GM18499 (cell line): ENCODE data around the gene SCGN.

Experiments used
- ATAC-seq: cut with Tn5 transposase; IDR thresholded peaks from one replicate; pipeline ENCODE4 v1.9.1; 2021; ENCODE audit warnings: moderate number of reproducible peaks; ENCODE audit not compliant: insufficient read depth, unreplicated experiment

SCGN gene

GRCh38 chr6:25684565-25684964 lies 32.5 kb downstream of the SCGN start:
- ATAC-seq: no peak

DNA sequence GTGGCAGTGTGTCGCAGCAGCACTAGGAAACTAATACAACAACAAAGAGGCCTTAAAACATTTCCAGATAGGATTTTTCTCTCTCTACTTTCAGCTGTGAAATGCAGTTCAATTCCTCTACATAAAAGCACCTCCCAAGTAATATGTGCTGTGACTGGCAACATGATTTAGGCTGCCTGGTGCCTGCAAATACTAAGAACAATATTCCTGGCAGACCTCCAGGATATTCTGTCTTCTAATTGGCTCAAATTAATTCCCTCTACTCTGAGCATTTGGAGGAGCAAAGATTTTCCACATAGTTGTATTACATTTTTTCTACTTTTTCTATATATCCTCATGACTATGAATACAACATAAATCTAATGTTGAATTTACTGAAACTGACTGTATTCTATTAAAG lies 33.2 kb downstream of the SCGN start:
- ATAC-seq: no peak

DNA sequence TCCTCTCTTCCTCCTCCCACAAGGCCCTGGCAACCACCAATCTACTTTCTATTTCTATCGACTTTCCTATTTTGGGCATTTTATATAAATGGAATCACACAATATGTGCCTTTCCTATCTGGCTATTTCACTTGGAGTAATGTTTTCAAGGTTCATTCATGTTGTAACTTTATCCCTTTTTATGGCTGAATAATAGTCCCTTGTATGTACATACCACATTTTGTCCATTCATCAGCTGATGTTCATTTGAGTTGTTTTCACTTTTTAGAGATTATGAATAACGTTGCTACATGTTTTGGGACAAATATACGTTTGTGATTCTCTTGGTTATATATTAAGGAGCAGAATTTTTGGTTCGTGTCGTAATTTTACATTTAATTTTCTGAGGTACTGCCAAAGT lies 33.9 kb downstream of the SCGN start:
- no peak for ATAC-seq

- no peak for ATAC-seq
Observed at GRCh38 chr6:25686856-25687255, 34.8 kb downstream of the SCGN start.

DNA sequence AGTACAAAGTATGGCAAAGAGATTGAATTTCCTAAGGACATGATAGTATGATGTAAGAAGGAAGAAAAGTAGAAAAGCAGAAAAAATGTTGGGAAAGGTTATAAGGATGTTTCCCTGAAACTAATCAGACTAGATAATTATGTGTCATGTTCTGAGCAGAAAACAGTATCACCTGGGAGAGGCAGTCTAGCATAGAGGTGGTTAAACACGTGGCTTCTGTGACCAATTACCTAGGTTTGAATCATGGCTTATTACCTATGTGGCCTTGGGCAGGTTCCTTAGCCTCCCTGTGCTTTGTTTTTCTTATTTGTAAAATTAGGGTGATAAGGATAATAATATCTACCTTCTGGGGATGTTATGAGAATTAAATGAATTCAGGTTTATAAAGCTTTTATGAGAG lies 38.0 kb downstream of the SCGN start:
- no peak for ATAC-seq

GRCh38 chr6:25691894-25692293 lies 39.9 kb downstream of the SCGN start:
- no peak for ATAC-seq

GRCh38 chr6:25692472-25692871 lies 40.5 kb downstream of the SCGN start:
- ATAC-seq: no peak

GRCh38 chr6:25694366-25694765 lies 42.4 kb downstream of the SCGN start:
- ATAC-seq: no peak

DNA sequence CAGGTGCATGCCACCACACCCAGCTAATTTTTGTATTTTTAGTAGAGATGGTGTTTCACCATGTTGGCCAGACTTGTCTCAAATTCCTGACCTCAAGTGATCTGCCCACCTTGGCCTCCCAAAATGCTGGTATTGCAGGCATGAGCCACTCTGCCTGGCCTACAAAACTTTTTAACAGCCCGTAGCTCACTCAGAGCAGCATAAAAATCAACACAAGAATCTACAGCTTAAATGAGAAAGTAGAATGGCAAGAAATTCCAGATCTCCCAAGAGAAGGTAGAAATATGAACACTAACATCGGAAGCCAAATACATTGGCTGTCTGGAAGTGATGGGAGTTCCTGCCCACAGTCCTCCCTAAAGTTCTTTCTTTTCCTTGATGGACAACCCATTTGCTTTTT lies 43.7 kb downstream of the SCGN start:
- ATAC-seq: no peak

DNA sequence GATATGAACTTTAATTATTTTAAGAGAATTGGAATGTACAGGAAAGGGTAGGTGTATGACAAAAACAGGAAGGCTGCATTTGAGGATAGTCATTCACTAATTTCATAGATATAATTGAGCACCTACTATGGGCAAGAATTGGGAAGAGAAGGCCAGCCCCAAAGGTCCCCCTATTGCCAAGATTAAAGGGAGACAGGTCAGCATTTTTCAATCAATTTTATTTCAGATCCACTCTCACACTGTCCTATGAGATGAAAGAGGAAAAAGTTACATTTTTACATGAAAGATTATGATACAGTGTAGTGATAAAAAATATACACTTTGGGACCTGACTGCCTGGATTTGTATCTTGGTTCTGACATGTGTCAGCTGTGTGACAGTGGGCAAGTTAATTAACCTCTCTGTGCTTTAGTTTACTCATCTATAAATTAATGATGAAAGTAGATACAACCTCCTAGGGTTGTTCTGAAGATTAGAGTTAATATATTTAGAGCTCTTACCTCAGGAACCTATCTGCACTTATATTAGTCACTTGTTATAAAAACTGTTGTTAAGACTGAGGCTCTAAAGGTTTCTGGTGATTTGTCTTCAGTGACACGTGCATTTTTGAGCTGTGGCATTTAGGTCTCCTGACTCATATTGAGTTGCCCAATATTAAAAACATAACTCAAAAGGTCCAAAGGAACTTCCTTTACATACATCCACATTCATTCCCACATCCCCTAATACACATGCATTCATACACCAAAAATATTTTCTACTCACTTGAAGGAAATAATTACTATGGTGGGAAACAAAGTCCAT lies 45.7 kb downstream of the SCGN start:
- no peak for ATAC-seq

- ATAC-seq: no peak
Observed at GRCh38 chr6:25698631-25699030, 46.6 kb downstream of the SCGN start.

DNA sequence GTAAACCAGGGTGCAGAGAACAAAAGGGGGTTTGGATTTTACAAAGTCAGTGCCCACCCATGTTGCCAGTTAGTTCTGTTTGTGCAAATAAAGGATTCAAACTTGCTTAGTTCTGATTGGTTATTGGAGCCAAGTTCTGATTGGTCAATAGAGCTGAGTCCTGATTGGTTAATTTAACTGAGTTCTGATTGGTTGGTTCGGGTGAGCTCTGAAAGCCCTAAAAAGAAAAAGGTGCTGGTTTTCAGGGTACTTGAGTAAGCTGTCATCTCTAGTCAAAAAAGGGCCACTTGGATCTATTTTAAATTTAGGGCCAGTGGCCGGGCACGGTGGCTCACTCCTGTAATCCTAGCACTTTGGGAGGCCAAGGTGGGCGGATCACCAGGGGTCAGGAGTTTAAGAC lies 47.6 kb downstream of the SCGN start:
- no peak for ATAC-seq

- no peak for ATAC-seq
Observed at GRCh38 chr6:25700761-25701160, 48.7 kb downstream of the SCGN start.

GRCh38 chr6:25701807-25702206 lies 49.8 kb downstream of the SCGN start:
- no peak for ATAC-seq

- no peak for ATAC-seq
Observed at GRCh38 chr6:25703005-25703404, 51.0 kb downstream of the SCGN start.

GRCh38 chr6:25704001-25704400 lies 52.0 kb downstream of the SCGN start:
- no peak for ATAC-seq

DNA sequence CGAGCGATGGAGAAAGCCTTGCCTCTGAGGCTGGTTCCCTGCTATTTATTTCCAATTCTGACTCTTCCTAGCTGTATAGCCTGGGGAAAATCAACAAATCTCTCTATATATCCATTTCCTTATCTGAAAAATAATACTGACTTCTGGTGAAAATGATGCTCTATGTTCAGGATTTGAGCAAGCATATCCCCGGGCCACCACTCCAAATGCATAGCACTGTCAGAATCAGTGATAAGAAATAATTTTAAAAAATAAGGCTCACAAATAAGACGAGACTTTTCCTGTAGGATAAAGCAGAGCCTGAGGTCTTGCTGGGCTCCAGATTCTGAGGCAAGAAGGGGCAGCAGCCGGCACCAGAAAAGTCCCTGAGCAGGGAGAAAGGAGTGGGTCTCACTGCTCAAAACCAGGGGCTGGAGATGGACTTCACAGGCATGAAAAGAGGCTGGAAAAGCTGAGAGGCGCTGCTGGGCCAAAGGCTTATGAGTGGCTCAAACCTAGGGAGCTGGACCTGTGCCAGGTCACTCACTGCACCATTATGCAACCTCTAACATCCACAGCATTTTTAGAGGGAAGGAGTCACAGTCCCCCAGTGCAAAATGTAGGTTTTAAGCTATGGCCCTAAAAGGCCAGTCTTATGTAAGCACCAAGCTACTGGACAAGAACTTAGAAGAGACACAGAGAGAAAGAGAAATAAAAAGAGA lies 54.4 kb downstream of the SCGN start:
- ATAC-seq: no peak

DNA sequence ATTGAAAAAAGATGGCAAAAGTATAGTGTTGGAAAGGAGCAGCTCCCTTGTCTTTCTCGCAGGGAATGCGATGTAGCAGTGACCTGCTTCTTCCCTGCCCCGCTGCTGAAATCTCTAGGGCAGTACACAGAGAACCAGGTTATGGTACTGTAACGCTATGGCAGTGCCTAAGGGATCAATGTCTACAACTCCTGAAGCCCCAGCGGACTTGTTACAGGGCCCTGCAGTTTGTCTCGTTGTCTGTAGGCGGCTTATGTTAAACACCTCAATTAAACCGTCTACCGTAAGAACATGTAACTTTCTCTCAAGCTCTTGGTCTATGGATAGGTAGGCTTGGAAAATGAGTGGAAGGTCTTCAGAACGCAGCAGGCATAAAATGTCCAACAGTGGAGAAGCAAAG lies 57.7 kb downstream of the SCGN start:
- ATAC-seq: no peak

DNA sequence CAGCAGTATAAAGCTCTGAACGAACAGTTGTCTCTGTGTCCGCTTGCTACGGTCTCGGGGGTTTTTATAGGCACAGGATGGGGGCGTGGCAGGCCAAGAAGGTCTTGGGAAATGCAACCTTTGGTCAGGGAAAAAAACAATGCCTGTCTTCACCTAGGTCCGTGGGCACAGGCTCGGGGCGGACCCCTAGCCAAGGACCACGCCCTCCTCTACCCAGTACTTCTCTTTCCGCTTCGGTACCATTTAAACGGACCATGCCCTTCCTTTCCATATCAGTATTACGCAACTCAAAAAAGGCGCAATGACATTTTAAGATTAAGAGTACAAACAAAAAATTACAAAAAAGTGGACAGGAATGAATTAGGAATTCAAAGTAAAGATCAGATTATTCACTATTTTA lies 58.3 kb downstream of the SCGN start:
- no peak for ATAC-seq

DNA sequence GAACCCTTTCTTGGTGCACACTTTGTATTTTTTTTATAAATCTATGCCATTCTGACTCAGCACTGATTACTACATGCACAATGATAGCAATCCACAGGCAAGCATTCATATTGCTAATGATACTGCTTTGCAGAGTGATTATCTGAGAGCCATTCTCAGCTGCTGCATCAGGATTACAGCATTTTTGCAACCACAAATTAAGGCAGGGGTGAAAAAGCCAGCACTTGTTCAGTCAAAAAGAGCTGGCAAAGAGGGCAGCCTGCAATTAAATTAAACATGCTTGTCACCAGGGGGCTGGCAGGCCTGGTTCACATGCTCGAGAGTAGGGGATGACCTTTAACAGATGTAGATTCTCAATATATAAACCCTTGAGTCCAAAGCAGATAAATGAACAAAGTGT lies 61.8 kb downstream of the SCGN start:
- ATAC-seq: no peak

DNA sequence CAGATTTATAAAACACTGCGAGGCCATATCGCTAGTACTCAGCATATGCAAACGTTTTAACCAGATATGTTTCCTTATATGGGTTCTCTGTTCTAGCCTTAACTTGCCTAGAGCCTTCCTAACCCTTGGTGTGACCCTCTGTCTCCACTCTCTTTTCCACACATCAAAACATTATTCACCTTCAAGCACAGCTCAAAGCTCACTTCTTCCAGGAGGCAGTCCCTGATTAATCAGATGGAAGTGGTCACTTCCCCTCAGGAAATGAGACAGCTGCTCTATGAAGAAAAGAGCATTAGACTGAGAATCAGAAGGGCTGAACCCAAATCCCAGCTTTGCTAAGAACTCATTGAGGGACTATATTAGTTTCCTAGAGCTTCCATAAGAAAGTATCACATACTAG lies 62.8 kb downstream of the SCGN start:
- ATAC-seq: no peak

- ATAC-seq: no peak
Observed at GRCh38 chr6:25715794-25716193, 63.8 kb downstream of the SCGN start.
